ENCODE measurements around the gene FCHO1. TPM values are rescaled to one million over a fixed set of nuclear protein-coding genes. Genes with fewer than 3 reads are reported as not detected.
A peak's percentile ranks its signal among the peaks of the same experiment; 100 is the strongest.

The FCHO1 gene, protein sequence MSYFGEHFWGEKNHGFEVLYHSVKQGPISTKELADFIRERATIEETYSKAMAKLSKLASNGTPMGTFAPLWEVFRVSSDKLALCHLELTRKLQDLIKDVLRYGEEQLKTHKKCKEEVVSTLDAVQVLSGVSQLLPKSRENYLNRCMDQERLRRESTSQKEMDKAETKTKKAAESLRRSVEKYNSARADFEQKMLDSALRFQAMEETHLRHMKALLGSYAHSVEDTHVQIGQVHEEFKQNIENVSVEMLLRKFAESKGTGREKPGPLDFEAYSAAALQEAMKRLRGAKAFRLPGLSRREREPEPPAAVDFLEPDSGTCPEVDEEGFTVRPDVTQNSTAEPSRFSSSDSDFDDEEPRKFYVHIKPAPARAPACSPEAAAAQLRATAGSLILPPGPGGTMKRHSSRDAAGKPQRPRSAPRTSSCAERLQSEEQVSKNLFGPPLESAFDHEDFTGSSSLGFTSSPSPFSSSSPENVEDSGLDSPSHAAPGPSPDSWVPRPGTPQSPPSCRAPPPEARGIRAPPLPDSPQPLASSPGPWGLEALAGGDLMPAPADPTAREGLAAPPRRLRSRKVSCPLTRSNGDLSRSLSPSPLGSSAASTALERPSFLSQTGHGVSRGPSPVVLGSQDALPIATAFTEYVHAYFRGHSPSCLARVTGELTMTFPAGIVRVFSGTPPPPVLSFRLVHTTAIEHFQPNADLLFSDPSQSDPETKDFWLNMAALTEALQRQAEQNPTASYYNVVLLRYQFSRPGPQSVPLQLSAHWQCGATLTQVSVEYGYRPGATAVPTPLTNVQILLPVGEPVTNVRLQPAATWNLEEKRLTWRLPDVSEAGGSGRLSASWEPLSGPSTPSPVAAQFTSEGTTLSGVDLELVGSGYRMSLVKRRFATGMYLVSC
- 42.4 TPM for polyA plus RNA-seq

DNA sequence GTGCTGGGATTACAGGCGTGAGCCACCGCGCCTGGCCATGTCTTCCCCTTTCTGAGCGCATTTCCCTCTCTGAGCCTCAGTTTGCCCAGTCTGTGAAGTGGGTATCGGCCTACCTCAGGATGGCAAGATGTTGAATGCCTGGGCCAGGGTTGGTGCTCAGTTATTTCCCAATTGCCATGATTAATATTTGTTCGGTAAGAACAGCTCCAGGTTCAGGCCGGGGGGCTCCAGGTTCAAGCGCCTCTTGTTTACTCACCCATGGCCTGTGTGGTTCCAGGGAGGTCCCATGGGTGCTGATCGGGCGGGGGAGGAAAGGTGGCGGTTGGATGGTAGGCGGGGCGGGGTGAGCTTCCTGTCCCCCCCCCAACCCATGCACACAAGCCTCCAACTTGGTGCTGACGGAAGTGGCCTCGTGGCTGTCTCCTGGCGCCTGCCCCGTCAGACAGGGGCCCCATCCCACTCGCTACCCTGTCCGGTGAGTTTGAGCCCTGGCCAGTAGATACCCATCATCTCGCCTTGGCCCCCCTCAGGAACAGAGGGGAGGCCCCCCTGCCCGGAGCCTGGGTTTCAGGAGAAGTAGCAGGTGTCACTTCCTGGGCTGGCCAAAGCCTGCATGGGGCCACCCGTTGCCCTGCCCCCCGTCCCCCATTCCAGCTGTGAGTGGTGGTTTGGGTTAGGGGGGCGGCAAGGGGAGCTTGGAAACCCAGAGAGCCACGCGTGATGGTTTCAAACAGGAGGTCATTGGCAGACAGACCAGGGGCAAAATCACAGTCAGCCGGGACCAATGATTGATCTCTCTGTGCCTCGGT, at the start of gene FCHO1:
TSS of gene FCHO1 (plus strand) at position 375 of the 809 bp plus-strand sequence. CDS start 3,688 bp downstream, outside the sequence.
- peak within 1 kb of the TSS; percentile 83 to 95 (median 89) for H3K4me3 Mint-ChIP-seq
- peaks cover 40 to 52% (median 52%) of the 10 kb centered on the region in 3 donors for H3K4me1 Mint-ChIP-seq
- H3K27me3 Mint-ChIP-seq = peaks cover 4% of the 10 kb centered on the region
- H3K27ac Mint-ChIP-seq = peak within 1 kb of the TSS; percentile 88 to 98 (median 94)
- no peaks in the 10 kb centered on the region for H3K9me3 Mint-ChIP-seq
- H3K36me3 Mint-ChIP-seq = peaks cover 4% of the 10 kb centered on the region

DNA sequence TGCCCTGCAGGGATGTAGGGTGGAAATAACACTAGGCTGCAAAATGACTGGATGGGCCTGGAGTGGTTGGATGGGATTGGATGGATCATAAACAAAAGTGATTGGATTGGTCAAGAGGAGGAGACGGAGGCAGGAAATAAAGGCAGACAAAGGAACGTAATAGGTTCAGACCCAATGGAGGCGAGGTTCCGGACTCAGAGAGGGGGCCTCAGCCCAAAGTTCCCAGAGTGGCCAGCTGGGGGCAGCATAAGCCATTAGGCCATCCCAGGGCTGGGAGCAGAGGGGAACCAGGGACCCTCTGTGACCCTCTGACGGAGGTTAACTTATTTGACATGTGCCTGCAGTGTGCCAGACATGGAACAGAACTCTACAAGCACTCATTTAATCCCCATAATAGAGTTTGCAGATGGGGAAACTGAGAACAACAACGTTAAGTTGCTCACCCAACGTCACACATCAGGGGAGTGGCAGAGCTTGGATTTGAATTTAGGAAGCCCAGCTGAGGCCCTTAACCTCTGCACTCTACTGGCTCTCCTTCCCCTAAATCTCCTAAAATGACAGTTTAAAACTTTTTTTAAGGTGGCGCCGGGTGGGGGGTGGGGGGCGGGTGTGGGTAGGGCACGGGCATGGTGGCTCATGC, 47.3 kb upstream of the FCHO1 start:
- peaks cover 4% of the 10 kb centered on the region for H3K27me3 Mint-ChIP-seq
- no peaks in the 10 kb centered on the region for H3K36me3 Mint-ChIP-seq
- no peak overlapping the region for H3K27ac Mint-ChIP-seq
- H3K9me3 Mint-ChIP-seq = no peaks in the 10 kb centered on the region
- peaks cover 0 to 7% (median 2%) of the 10 kb centered on the region in 3 donors for H3K4me1 Mint-ChIP-seq
- H3K4me3 Mint-ChIP-seq = no peak overlapping the region

DNA sequence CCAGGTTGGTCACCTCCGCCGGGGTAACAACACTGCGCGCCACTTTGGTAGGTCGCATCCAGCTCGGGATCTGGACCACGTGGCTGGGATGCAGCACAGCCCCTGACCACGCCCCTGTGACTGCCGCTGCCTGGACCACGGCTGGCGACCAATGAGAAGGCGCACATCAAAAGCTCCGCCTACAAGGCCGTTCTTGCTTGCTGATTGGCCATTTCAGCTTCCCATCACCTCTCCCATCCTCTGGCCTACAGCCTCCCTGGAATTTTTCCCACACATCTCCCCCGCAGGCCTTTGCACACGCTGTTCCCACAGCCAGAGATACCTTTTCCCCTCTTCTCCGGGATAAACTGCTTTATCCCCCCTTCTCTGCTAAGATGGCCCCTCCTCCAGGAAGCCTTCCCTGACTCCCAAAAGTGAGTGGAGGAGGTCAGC, 44.5 kb upstream of the FCHO1 start:
- H3K4me1 Mint-ChIP-seq = peaks cover 0 to 6% (median 2%) of the 10 kb centered on the region in 3 donors
- H3K36me3 Mint-ChIP-seq = no peaks in the 10 kb centered on the region
- no peaks in the 10 kb centered on the region for H3K9me3 Mint-ChIP-seq
- no peak overlapping the region for H3K27ac Mint-ChIP-seq
- no peaks in the 10 kb centered on the region for H3K27me3 Mint-ChIP-seq
- peak overlapping the region in 1 of 4 donors; percentile 72 for H3K4me3 Mint-ChIP-seq

DNA sequence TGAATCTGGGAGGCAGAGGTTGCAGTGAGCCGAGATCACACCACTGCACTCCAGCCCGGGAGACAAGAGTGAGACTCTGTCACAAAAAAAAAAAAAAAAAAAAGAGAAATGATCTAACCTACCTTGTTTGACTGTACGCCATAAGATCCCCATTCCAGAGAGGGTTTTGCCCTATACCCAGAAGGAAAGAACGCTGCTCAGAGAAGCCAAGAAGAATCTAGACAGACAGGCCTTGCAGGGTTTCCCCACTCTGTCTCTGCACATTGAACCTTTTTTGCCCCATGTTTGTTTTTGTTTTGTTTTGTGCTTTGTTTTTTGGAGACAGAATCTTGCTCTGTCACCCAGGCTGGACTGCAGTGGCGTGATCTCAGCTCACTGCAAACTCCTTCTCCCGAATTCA, 39.4 kb upstream of the FCHO1 start:
- Mint-ChIP-seq H3K36me3 (no peaks in the 10 kb centered on the region), H3K4me3 (no peak overlapping the region), H3K27me3 (no peaks in the 10 kb centered on the region), H3K4me1 (peaks cover 0 to 2% (median 2%) of the 10 kb centered on the region in 3 donors), H3K9me3 (no peaks in the 10 kb centered on the region), H3K27ac (no peak overlapping the region)

DNA sequence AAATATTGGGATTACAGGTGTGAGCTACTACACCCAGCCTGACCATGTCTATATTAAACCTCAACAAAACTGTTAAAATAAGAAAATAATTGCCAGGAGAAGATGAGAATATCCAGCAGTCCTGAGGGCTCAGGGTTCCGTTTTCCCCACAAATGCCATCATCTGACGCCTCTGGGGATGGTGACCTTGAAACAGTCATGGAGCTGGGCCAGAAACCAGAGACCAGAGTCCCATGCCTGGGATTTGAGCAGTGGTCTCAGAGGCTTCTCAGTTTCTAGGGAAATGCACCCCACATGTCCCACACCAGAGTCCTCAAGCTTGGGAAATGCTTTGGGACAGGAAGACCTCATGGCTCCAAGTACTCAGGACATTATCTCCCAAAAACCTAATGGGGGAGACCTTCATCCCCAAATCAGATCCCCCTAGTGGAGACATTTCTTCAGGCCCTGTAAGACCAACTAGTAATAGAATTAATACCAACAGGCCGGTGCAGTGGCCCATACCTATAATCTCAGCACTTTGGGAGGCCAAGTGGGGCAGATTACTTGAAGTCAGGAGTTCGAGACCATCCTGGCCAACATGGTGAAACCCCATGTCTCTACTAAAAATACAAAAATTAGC, 34.9 kb upstream of the FCHO1 start:
- Mint-ChIP-seq H3K36me3 (no peaks in the 10 kb centered on the region), H3K4me1 (peaks cover 22 to 26% (median 25%) of the 10 kb centered on the region in 3 donors), H3K9me3 (no peaks in the 10 kb centered on the region), H3K27ac (no peak overlapping the region), H3K4me3 (peak overlapping the region in 1 of 4 donors; percentile 77), H3K27me3 (no peaks in the 10 kb centered on the region)

DNA sequence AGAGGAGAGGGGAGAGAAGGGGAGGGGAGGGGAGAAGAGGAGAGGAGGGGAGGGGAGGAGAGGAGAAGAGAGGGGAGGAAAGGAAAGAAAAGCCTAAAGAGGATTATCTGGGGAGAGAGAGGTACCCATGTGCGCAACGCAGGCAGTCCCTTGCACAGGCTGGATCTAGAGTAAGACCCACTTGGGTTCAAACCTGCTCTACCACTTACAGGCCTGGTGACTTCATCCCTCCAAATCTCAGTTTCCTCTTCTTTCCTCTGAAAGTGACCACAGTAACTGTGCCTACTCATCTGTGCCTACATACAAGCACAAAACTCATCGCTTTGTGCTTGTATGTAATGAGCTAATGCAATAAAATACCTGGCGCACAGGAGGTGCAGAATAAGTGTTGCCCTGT, 32.7 kb upstream of the FCHO1 start:
- Mint-ChIP-seq H3K4me1 (peaks cover 25 to 31% (median 28%) of the 10 kb centered on the region in 3 donors), H3K27ac (peak overlapping the region; percentile 42 to 94 (median 81)), H3K4me3 (peak overlapping the region; percentile 82 to 92 (median 86)), H3K36me3 (no peaks in the 10 kb centered on the region), H3K9me3 (no peaks in the 10 kb centered on the region), H3K27me3 (no peaks in the 10 kb centered on the region)

DNA sequence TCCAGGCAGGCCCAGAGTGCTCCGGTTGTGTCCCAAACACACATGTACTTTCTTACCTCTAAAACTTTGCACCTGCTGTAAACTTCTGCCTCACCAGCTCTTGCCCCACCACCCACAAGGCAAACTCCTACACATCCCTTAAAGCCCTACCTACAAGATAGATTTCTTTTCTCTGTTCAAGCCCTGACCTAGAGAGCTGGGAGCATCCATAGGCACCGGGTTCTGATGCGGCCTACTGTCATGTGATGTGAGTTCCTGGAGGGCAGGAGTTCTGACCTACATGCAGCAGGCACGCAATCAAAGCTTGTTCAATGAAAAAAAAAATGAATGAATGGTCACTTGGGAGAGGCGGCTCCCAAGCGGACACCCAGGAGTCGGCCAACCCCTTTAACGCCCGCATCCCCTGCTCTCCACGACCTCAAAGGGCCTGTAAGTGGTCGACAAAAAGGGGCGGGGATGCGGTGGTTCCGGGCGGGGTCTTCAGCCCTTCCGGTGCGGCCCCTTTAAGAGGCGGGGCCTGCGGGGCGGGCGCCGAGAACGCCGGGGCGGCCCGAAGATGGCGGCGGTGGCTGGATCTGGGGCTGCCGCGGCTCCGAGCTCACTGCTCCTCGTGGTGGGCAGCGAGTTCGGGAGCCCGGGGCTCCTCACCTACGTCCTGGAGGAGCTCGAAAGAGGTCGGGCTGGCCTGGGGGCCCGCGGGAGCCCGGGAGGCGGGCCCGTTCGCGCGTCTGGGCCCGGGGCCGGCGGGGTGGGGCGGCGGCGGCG, 32.1 kb upstream of the FCHO1 start, which contains the start of gene MAP1S:
TSS of gene MAP1S (plus strand) at position 534 of the 765 bp plus-strand sequence. CDS start at position 557, 23 bp downstream.
- Mint-ChIP-seq H3K4me3 (peak within 1 kb of the TSS; percentile 82 to 95 (median 91)), H3K9me3 (no peaks in the 10 kb centered on the region), H3K36me3 (no peaks in the 10 kb centered on the region), H3K4me1 (peaks cover 25 to 31% (median 28%) of the 10 kb centered on the region in 3 donors), H3K27me3 (no peaks in the 10 kb centered on the region), H3K27ac (peak within 1 kb of the TSS; percentile 42 to 94 (median 81))

DNA sequence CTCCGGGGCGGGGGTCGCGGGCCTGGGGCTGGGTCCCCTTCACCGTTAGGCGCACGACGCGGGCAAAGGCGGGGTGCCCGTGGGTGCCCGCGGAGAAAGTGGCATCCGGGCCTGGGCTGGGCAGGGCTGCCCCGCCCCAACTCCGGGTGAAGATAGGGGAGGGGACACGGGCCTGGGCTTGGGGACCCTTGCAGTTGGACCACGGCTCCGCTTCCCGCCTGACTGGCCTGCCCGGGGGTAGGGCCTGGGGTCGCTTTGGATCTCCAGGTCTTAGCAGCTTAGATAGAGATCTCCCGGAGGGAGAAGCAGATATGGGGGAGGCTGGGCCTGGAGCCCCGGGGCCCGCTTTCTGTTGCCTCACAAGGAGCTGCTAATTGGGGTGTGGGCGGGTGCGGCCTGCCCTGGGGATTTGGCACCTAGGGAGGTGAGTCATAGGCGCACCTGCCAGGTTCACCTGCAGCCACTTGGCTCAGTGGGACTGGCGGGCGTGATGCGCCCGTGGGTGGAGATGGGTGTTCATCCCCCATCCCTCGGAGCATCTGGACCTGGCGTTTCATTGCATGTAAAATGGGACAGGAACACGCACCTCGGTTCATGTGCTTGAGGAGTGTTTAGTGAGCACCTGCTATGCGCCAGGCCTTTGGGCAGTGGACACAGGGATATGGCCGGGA, 31.4 kb upstream of the FCHO1 start:
- Mint-ChIP-seq H3K27me3 (no peaks in the 10 kb centered on the region), H3K4me1 (peaks cover 28 to 31% (median 28%) of the 10 kb centered on the region in 3 donors), H3K9me3 (no peaks in the 10 kb centered on the region), H3K36me3 (no peaks in the 10 kb centered on the region), H3K27ac (peak overlapping the region in 2 of 3 donors; percentile 81 to 93), H3K4me3 (peak overlapping the region; percentile 82 to 95 (median 90))

DNA sequence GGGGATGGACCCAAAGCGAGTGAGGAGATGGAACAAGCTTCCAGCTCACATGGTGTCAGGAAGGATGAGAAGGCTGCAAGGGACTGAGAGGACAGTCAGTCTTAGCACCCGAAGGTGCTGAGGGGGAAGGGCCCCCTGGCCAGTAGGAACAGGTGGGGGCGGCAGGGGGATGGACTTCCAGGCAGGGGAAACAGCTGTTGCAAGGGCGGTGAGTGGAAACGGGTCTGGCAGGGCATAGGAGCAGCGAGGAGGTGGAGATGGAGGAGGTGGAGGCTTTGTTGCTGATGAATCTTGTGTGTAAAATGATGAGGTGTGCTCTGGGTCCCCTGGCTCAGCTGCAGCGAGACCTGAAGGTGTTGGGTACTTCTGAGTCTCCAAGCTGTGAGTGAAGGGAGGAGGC, 30.8 kb upstream of the FCHO1 start:
- peak overlapping the region in 2 of 3 donors; percentile 81 to 93 for H3K27ac Mint-ChIP-seq
- H3K27me3 Mint-ChIP-seq = no peaks in the 10 kb centered on the region
- H3K36me3 Mint-ChIP-seq = no peaks in the 10 kb centered on the region
- no peaks in the 10 kb centered on the region for H3K9me3 Mint-ChIP-seq
- peak overlapping the region; percentile 82 to 95 (median 90) for H3K4me3 Mint-ChIP-seq
- peaks cover 28 to 31% (median 30%) of the 10 kb centered on the region in 3 donors for H3K4me1 Mint-ChIP-seq

DNA sequence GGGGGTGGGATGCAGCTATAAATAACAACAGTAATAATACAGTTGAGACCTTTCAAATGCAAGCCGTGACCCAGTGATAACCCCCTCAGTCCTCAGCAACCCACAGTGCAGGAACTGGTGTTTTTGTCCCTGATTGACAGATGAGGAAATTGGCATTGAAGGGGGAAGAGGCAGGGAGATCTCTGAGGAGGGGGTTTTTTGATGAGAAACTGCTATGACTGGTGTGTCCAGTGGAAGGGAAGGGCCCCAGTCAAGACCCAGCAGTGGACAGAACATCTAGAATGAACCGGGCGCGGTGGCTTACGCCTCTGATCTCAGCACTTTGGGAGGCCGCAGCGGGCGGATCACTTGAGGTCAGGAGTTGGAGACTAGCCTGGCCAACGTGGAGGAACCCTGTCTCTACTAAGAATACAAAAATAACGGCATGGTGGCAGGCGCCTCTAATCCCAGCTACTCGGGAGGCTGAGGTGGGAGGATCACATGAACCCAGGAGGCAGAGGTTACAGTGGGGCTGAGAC, 30.1 kb upstream of the FCHO1 start:
- Mint-ChIP-seq H3K27me3 (no peaks in the 10 kb centered on the region), H3K36me3 (no peaks in the 10 kb centered on the region), H3K9me3 (no peaks in the 10 kb centered on the region), H3K4me1 (peaks cover 28 to 31% (median 30%) of the 10 kb centered on the region in 3 donors), H3K4me3 (peak overlapping the region; percentile 82 to 95 (median 90)), H3K27ac (peak overlapping the region in 1 of 3 donors; percentile 72)

DNA sequence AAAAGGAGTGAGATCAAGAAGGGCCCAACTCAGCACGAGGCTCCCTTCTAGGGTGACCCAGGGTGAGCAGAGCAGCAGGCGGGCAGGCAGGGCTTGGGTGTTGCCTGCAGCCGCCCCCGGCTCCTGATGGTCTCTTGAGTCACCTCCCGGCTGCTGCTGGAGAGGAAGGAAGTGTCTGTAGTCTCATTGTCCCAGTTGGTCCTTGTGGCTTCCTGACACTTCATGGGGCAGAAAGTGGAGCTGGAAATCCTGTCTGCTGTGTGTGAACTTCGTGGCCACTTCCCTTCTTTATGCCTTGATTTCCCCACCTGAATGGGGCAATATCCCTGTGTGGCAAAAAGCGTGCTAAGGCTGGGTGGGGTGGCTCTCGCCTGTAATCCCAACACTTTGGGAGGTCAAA, 29.5 kb upstream of the FCHO1 start:
- Mint-ChIP-seq H3K36me3 (no peaks in the 10 kb centered on the region), H3K4me1 (peaks cover 28 to 31% (median 30%) of the 10 kb centered on the region in 3 donors), H3K27ac (peak overlapping the region in 1 of 3 donors; percentile 72), H3K4me3 (peak overlapping the region; percentile 27 to 91 (median 86)), H3K27me3 (no peaks in the 10 kb centered on the region), H3K9me3 (no peaks in the 10 kb centered on the region)

DNA sequence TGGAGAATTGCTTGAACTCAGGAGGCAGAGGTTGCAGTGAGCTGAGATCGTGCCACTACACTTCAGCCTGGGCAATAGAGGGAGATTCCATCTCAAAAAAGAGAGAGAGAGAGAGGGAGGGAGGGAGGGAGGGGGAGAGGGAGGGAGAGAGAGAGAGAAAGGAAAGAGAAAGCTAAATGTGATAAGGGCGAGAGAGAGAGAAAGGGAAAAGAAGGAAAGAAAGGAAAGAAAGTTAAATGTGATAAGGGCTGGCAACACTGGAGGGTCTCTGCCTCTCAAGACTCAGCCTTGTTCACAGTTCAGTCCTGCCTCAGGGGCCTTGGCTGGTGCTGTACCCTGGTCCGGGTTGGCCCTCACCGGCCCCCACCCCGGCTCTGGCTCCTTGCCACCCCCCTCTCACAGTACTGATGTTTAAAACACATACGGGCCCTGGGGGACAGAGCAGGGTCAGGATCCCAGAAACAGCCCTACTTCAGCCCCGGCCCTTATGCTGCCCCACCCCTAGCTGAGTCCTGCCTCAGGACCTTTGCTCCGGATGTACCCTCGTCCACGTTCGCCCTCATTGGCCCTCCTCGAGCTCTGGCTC, 28.5 kb upstream of the FCHO1 start:
- H3K36me3 Mint-ChIP-seq = no peaks in the 10 kb centered on the region
- peaks cover 24 to 25% (median 24%) of the 10 kb centered on the region in 3 donors for H3K4me1 Mint-ChIP-seq
- H3K27ac Mint-ChIP-seq = no peak overlapping the region
- no peaks in the 10 kb centered on the region for H3K9me3 Mint-ChIP-seq
- H3K27me3 Mint-ChIP-seq = no peaks in the 10 kb centered on the region
- H3K4me3 Mint-ChIP-seq = no peak overlapping the region

Measured in IgD-negative memory B cell (primary cell).